A549 (cell line): Measurements from ENCODE around the gene SMARCD1. TPM values are rescaled to one million over a fixed set of nuclear protein-coding genes. Genes with fewer than 3 reads are reported as not detected.

ENCODE experiments used
- ATAC-seq, 2 experiments: fragments of 200-7000 bp in 1 of 2; fragments of >200 bp in 1 of 2; cut with Nextera tagmentation in 1 of 2; cut with Tn5 transposase in 1 of 2; 3 replicates each; pipeline versions ENCODE4 v1.8.0 to v1.9.1; 2018 to 2020; ENCODE audit warnings: mild to moderate bottlenecking in 1 of 2, moderate library complexity in 1 of 2
- CTCF ChIA-PET: fragments of 300-600 bp; sonication (Branson Sonifier 250); formaldehyde crosslinking; extraction: SDS; loops from one replicate; lab custom pipeline; 2021; ENCODE audit warnings: antibody characterized with exemption, inconsistent platforms; lab: Yijun Ruan, JAX
- POLR2A ChIA-PET: fragments of 350-600 bp; formaldehyde crosslinking; extraction: SDS; loops from one replicate; lab custom pipeline; 2021; ENCODE audit warnings: antibody characterized with exemption, inconsistent platforms; lab: Yijun Ruan, JAX
- DNase-seq, 2 experiments: peaks; one replicate each; pipeline versions ENCODE4 v3.0.0 to v3.0.0-alpha.2; 2011 to 2016; ENCODE audit warnings: low read depth in 1 of 2, low spot score in 1 of 2
- FAIRE-seq: peaks from 2 replicates; lab custom pipeline; 2011; peaks lifted over from hg19 to GRCh38; lab: Jason Lieb, UNC
- H3K27ac ChIP-seq, 2 experiments: fragments of >200 bp; sonication (Bioruptor Twin); formaldehyde crosslinking; 3 replicates each; pipeline ENCODE4 v1.5.1; 2016 to 2017
- H3K4me1 ChIP-seq: fragments of >200 bp; sonication (Bioruptor Twin); formaldehyde crosslinking; 3 replicates; pipeline ENCODE4 v1.6.1; 2016
- H3K4me2 ChIP-seq: fragments of >200 bp; sonication (Bioruptor Twin); formaldehyde crosslinking; 3 replicates; pipeline ENCODE4 v1.6.1; 2016
- H3K4me3 ChIP-seq: fragments of >200 bp; sonication (Bioruptor Twin); formaldehyde crosslinking; 3 replicates; pipeline ENCODE4 v1.5.1; 2016
- H3K9me3 ChIP-seq: fragments of >200 bp; sonication (Bioruptor Twin); formaldehyde crosslinking; 3 replicates; pipeline ENCODE4 v1.6.1; 2016
- CEBPB ChIP-seq, 2 experiments: fragments of >200 bp in 1 of 2; sonication (Bioruptor Twin) in 1 of 2; formaldehyde crosslinking in 1 of 2; IDR thresholded peaks; 2 replicates each; pipeline ENCODE4 v1.6.1; 2012 to 2016
- EHF ChIP-seq: fragments of 250-450 bp; sonication (Bioruptor Pico); IDR thresholded peaks from 2 replicates; pipeline ENCODE4 v1.5.0; 2020; ENCODE audit warnings: mild to moderate bottlenecking
- EHMT2 ChIP-seq: fragments of 200-600 bp; sonication (generic); IDR thresholded peaks from 2 replicates; pipeline ENCODE4 v1.6.1; 2016; ENCODE audit warnings: antibody characterized with exemption, low read depth, mild to moderate bottlenecking, moderate library complexity
- ESRRA ChIP-seq: fragments of 150-350 bp; IDR thresholded peaks from 2 replicates; pipeline ENCODE4 v1.6.1; 2014; ENCODE audit warnings: mild to moderate bottlenecking, low read length, borderline replicate concordance
- FOSL2 ChIP-seq, 2 experiments: fragments of 450-650 bp in 1 of 2; fragments of >200 bp in 1 of 2; sonication (Bioruptor Twin) in 1 of 2; formaldehyde crosslinking; IDR thresholded peaks; 2 replicates each; pipeline versions ENCODE4 v1.5.0 to v1.6.1; 2016 to 2020; ENCODE audit warnings: mild to moderate bottlenecking in 1 of 2, moderate library complexity in 1 of 2
- FOXS1 ChIP-seq: fragments of 250-450 bp; sonication (Bioruptor Pico); IDR thresholded peaks from 2 replicates; pipeline ENCODE4 v1.5.0; 2020; ENCODE audit warnings: mild to moderate bottlenecking, moderate library complexity
- GATA3 ChIP-seq: IDR thresholded peaks from 2 replicates; pipeline ENCODE4 v1.6.1; 2012; ENCODE audit warnings: borderline replicate concordance
- HDAC2 ChIP-seq: fragments of 200-600 bp; sonication (generic); IDR thresholded peaks from 2 replicates; pipeline ENCODE4 v1.6.1; 2016
- HEYL ChIP-seq: fragments of 250-450 bp; sonication (Bioruptor Pico); IDR thresholded peaks from 2 replicates; pipeline ENCODE4 v1.8.0; 2021; ENCODE audit warnings: mild to moderate bottlenecking, moderate library complexity
- HOXA7 ChIP-seq: fragments of 250-450 bp; sonication (Bioruptor Pico); IDR thresholded peaks from 2 replicates; pipeline ENCODE4 v1.5.0; 2020; ENCODE audit warnings: mild to moderate bottlenecking, moderate library complexity
- HOXB13 ChIP-seq: fragments of 250-450 bp; sonication (Bioruptor Pico); IDR thresholded peaks from 2 replicates; pipeline ENCODE4 v1.5.0; 2020; ENCODE audit warnings: low read depth, mild to moderate bottlenecking, moderate library complexity
- JUNB ChIP-seq: fragments of >200 bp; sonication (Bioruptor Twin); formaldehyde crosslinking; IDR thresholded peaks from 2 replicates; pipeline ENCODE4 v1.6.1; 2016
- MYC ChIP-seq: IDR thresholded peaks from 2 replicates; pipeline ENCODE4 v1.6.1; 2012; ENCODE audit warnings: mild to moderate bottlenecking, inconsistent platforms, low read length, improper control_type of control experiment, borderline replicate concordance
- NR3C1 ChIP-seq: fragments of >200 bp; sonication (Bioruptor Twin); formaldehyde crosslinking; IDR thresholded peaks from 3 replicates; pipeline ENCODE4 v1.6.1; 2017
- RAD21 ChIP-seq, 2 experiments: fragments of >200 bp in 1 of 2; sonication (Bioruptor Twin) in 1 of 2; formaldehyde crosslinking in 1 of 2; IDR thresholded peaks in 1 of 2; conservative IDR thresholded peaks in 1 of 2; 2 replicates in 1 of 2; 3 replicates in 1 of 2; pipeline ENCODE4 v1.6.1; 2012 to 2018; ENCODE audit warnings: inconsistent platforms in 1 of 2
- RFX5 ChIP-seq: fragments of 450-650 bp; IDR thresholded peaks from 2 replicates; pipeline ENCODE4 v1.7.1; 2014; ENCODE audit warnings: antibody characterized with exemption, mild to moderate bottlenecking, moderate library complexity
- SREBF2 ChIP-seq: fragments of 450-650 bp; IDR thresholded peaks from 2 replicates; pipeline ENCODE4 v1.6.1; 2014; ENCODE audit warnings: mild to moderate bottlenecking, moderate library complexity
- TP53 ChIP-seq: fragments of 250-450 bp; sonication (Bioruptor Pico); IDR thresholded peaks from 2 replicates; pipeline ENCODE4 v1.5.0; 2021; ENCODE audit warnings: mild to moderate bottlenecking, moderate library complexity
- ZFP36 ChIP-seq: fragments of 450-650 bp; IDR thresholded peaks from 2 replicates; pipeline ENCODE4 v1.6.1; 2014; ENCODE audit warnings: borderline replicate concordance; ENCODE audit not compliant: partially characterized antibody
- ZNF302 ChIP-seq: fragments of 250-450 bp; sonication (Bioruptor Pico); IDR thresholded peaks from 2 replicates; pipeline ENCODE4 v1.9.0; 2021; ENCODE audit warnings: inconsistent platforms, mild to moderate bottlenecking, moderate library complexity
- ZSCAN20 ChIP-seq: fragments of 250-450 bp; sonication (Bioruptor Pico); IDR thresholded peaks from 2 replicates; pipeline ENCODE4 v1.8.0; 2022; ENCODE audit warnings: mild to moderate bottlenecking, moderate library complexity
- WGBS: methylation state at CpG from one replicate; pipeline ENCODE4 v1.1.6; 2017; ENCODE audit errors: missing lambda C conversion rate; 5-methylcytosine and 5-hydroxymethylcytosine counted together
- polyA plus RNA-seq, 4 experiments: library from polyadenylated mRNA; depleted of rRNA in 3 of 4; stranded (reverse); fragments of >200 nt; fragmentation: RNase III in 1 of 4; extraction: RNeasy Plus Mini Kit Qiagen cat#74134 plus additional on column Dnase treatment in 1 of 4; gene quantifications; 2 replicates in 3 of 4; 3 replicates in 1 of 4; pipeline ENCODE4 v1.2.3, GENCODE V29; 2011 to 2017
- TF ChIP-seq, protein P1 (sequence below): fragments of >200 bp; sonication (Bioruptor Twin); formaldehyde crosslinking; IDR thresholded peaks from 3 replicates; pipeline ENCODE4 v1.5.1; 2016
- TF ChIP-seq, protein P2 (sequence below): IDR thresholded peaks from 2 replicates; pipeline ENCODE4 v1.6.1; 2012; ENCODE audit warnings: low read depth, borderline replicate concordance
- TF ChIP-seq, protein P3 (sequence below): fragments of 250-450 bp; sonication (Bioruptor Pico); IDR thresholded peaks from 2 replicates; pipeline ENCODE4 v1.5.0; 2021; ENCODE audit warnings: mild to moderate bottlenecking, moderate library complexity, borderline replicate concordance
- TF ChIP-seq, protein P4 (sequence below): fragments of >200 bp; sonication (Bioruptor Twin); formaldehyde crosslinking; IDR thresholded peaks from 2 replicates; pipeline ENCODE4 v1.6.1; 2016
- TF ChIP-seq, protein P5 (sequence below): fragments of 150-350 bp; IDR thresholded peaks from 2 replicates; pipeline ENCODE4 v1.6.1; 2014; ENCODE audit warnings: low read depth, mild to moderate bottlenecking, low read length

SMARCD1 gene
- polyA plus RNA-seq, 2 of the 4 experiments (the other 2 are of a cell fraction): 62.5 to 80.7 TPM

DNA sequence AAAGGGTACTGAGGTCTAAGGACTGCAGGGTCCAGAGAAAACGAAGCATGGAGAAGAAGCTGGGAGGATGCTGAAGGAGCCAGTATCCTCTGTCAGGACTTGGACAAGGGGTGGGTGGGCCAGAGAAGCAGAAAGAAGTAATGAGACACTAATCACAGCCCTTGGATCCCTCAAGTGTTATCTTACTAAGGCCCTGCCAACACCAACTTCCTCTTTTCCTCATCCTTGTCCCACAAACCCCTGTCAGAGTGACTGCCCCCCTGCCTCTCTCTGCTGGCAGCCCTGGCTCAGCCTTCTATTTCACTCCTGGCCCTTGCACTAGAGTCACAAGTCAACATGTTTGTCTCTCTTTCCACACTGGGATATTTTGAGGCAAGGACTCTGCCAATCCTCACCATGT lies 31.6 kb upstream of the SMARCD1 start:
- CTCF ChIA-PET: interaction anchor here (1.0 to 8.0 kb wide), 4 partner anchors 12 to 88 kb away, joined by 3 to 173 read pairs (median 67); partner anchors contain the start of gene AQP5
- Histone ChIP-seq H3K4me2 (no peak overlapping the region), H3K27ac (no peak overlapping the region), H3K4me3 (no peak overlapping the region), H3K4me1 (peaks cover 18% of the 10 kb centered on the region), H3K9me3 (no peaks in the 10 kb centered on the region)
- POLR2A ChIA-PET: no interaction called here
- FAIRE-seq: no peak
- no peak for ATAC-seq
- DNase-seq: no peak
- WGBS: 63% methylated on average over 1 of the region's 1 CpG
- TF ChIP-seq, protein P1, sequence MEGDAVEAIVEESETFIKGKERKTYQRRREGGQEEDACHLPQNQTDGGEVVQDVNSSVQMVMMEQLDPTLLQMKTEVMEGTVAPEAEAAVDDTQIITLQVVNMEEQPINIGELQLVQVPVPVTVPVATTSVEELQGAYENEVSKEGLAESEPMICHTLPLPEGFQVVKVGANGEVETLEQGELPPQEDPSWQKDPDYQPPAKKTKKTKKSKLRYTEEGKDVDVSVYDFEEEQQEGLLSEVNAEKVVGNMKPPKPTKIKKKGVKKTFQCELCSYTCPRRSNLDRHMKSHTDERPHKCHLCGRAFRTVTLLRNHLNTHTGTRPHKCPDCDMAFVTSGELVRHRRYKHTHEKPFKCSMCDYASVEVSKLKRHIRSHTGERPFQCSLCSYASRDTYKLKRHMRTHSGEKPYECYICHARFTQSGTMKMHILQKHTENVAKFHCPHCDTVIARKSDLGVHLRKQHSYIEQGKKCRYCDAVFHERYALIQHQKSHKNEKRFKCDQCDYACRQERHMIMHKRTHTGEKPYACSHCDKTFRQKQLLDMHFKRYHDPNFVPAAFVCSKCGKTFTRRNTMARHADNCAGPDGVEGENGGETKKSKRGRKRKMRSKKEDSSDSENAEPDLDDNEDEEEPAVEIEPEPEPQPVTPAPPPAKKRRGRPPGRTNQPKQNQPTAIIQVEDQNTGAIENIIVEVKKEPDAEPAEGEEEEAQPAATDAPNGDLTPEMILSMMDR: no peak
- TF ChIP-seq RFX5 (no peak), GATA3 (no peak), HDAC2 (no peak), CEBPB (IDR thresholded peaks at IDR 0.05) (no peak), HEYL (CRISPR knock-in tag) (no peak), HOXB13 (no peak), FOSL2 (IDR thresholded peaks at IDR 0.05) (no peak), FOSL2 (CRISPR knock-in tag; IDR thresholded peaks at IDR 0.05) (no peak)
- TF ChIP-seq, protein P2, sequence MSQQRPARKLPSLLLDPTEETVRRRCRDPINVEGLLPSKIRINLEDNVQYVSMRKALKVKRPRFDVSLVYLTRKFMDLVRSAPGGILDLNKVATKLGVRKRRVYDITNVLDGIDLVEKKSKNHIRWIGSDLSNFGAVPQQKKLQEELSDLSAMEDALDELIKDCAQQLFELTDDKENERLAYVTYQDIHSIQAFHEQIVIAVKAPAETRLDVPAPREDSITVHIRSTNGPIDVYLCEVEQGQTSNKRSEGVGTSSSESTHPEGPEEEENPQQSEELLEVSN: no peak

DNA sequence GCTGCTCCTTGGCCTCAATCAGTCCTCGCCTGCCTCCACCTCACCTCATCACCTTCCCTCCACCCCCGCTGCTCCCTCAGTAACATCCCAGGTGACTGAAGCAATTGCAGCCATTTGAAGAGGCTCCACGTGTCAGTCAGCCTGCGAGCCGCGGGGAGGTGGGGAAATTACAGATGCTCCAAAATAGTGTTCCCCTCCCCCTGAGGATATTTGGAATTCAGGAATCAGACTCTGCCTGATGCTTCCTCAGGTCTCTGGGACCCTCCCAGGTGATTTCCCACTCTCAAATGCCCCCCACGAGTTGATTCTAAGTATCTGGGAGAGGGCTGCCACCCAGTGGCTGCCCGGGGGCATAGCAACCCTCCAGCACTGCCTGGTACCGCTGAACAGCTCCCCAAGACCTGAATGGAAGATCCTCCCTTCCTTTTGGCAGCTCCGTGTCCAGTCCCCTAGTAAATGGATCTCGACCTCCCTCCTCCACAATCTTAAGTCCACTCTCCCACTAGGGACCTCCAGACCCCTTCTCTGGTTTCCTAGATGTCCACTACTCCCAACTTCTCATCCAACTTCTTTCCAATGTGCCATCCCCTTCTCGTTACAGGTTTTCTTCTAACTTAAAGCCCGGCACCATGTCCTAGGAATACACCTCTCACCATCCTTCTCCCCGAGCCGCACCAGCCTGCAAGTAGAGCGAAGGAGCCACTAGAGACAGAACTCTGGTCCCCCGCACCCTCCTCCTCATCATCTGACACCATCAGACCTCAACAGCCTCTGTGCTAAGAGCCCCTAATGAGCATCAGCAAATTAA lies 29.1 kb upstream of the SMARCD1 start:
- Histone ChIP-seq H3K9me3 (no peaks in the 10 kb centered on the region), H3K27ac (peak overlapping the region; percentile 38 to 55; a peak in 3 of 6 replicates), H3K4me2 (peak overlapping the region; percentile 94), H3K4me3 (peak overlapping the region; percentile 85; the same call in 2 of the 3 replicates), H3K4me1 (peaks cover 18% of the 10 kb centered on the region)
- peak; percentile 59 to 85 for DNase-seq
- CTCF ChIA-PET: interaction anchor here (0.5 to 8.0 kb wide), 57 partner anchors 9 to 489 kb away, joined by 3 to 173 read pairs (median 4); partner anchors contain the start of genes AQP2, AQP5, AQP6 and RACGAP1
- ATAC-seq: peak; percentile 51 to 77; a peak in 5 of 6 replicates
- 8% methylated on average over 17 of the region's 17 CpGs for WGBS
- FAIRE-seq: no peak
- POLR2A ChIA-PET: interaction anchor here (1.0 kb wide), 1 partner anchor 89 kb away, joined by 3 read pairs; no protein-coding TSS in a partner anchor
- TF ChIP-seq ZNF302 (CRISPR knock-in tag) (no peak), EHF (CRISPR knock-in tag) (no peak), FOXS1 (CRISPR knock-in tag) (no peak), CEBPB (IDR thresholded peaks at IDR 0.05) (no peak), HOXA7 (CRISPR knock-in tag) (no peak), MYC (peak; percentile 49), HDAC2 (no peak), SREBF2 (no peak), JUNB (no peak), NR3C1 (no peak), RAD21 (conservative IDR thresholded peaks at IDR 0.05 in 1 of 2, IDR thresholded peaks at IDR 0.05 in 1 of 2) (peak; percentile 80 to 87), EHMT2 (no peak), ESRRA (no peak), ZFP36 (no peak), ZSCAN20 (CRISPR knock-in tag) (no peak), TP53 (no peak)
- TF ChIP-seq, protein P3, sequence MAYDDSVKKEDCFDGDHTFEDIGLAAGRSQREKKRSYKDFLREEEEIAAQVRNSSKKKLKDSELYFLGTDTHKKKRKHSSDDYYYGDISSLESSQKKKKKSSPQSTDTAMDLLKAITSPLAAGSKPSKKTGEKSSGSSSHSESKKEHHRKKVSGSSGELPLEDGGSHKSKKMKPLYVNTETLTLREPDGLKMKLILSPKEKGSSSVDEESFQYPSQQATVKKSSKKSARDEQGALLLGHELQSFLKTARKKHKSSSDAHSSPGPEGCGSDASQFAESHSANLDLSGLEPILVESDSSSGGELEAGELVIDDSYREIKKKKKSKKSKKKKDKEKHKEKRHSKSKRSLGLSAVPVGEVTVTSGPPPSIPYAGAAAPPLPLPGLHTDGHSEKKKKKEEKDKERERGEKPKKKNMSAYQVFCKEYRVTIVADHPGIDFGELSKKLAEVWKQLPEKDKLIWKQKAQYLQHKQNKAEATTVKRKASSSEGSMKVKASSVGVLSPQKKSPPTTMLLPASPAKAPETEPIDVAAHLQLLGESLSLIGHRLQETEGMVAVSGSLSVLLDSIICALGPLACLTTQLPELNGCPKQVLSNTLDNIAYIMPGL (CRISPR knock-in tag): no peak
- TF ChIP-seq, protein P4, sequence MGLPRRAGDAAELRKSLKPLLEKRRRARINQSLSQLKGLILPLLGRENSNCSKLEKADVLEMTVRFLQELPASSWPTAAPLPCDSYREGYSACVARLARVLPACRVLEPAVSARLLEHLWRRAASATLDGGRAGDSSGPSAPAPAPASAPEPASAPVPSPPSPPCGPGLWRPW: no peak
- TF ChIP-seq, protein P5, sequence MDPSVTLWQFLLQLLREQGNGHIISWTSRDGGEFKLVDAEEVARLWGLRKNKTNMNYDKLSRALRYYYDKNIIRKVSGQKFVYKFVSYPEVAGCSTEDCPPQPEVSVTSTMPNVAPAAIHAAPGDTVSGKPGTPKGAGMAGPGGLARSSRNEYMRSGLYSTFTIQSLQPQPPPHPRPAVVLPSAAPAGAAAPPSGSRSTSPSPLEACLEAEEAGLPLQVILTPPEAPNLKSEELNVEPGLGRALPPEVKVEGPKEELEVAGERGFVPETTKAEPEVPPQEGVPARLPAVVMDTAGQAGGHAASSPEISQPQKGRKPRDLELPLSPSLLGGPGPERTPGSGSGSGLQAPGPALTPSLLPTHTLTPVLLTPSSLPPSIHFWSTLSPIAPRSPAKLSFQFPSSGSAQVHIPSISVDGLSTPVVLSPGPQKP: no peak
- TF ChIP-seq, protein P1: peak; percentile 96
- TF ChIP-seq, protein P2: peak; percentile 72
